HG03432 (cell line): ENCODE measurements around the gene TBXAS1.

Source experiments
- ATAC-seq: cut with Tn5 transposase; IDR thresholded peaks from one replicate; pipeline ENCODE4 v1.9.1; 2021; ENCODE audit warnings: mild to moderate bottlenecking, moderate library complexity; ENCODE audit not compliant: unreplicated experiment

TBXAS1 gene

GRCh38 chr7:139995017-139995915 lies 166.2 kb downstream of the TBXAS1 start:
- ATAC-seq, result no peak

- ATAC-seq, result no peak
Measured at GRCh38 chr7:139998572-139998971, 169.5 kb downstream of the TBXAS1 start.

GRCh38 chr7:139999516-139999915 lies 170.5 kb downstream of the TBXAS1 start:
- ATAC-seq, result no peak

GRCh38 chr7:140000666-140001268 lies 171.7 kb downstream of the TBXAS1 start:
- no peak for ATAC-seq

- ATAC-seq, result no peak
Measured at GRCh38 chr7:140003913-140004382, 174.9 kb downstream of the TBXAS1 start.

- no peak for ATAC-seq
Measured at GRCh38 chr7:140004672-140005071, 175.6 kb downstream of the TBXAS1 start.

GRCh38 chr7:140005341-140005740 lies 176.3 kb downstream of the TBXAS1 start:
- ATAC-seq, result no peak

- ATAC-seq, result no peak
Measured at GRCh38 chr7:140005754-140006503, 176.9 kb downstream of the TBXAS1 start.

GRCh38 chr7:140006600-140006999 lies 177.5 kb downstream of the TBXAS1 start:
- ATAC-seq, result no peak

GRCh38 chr7:140007051-140007690 lies 178.1 kb downstream of the TBXAS1 start:
- ATAC-seq, result no peak

- no peak for ATAC-seq
Measured at GRCh38 chr7:140008755-140009610, 179.9 kb downstream of the TBXAS1 start.

- ATAC-seq, result no peak
Measured at GRCh38 chr7:140009735-140010134, 180.7 kb downstream of the TBXAS1 start.

- ATAC-seq, result no peak
Measured at GRCh38 chr7:140010194-140010895, 181.3 kb downstream of the TBXAS1 start.

- no peak for ATAC-seq
Measured at GRCh38 chr7:140013676-140014075, 184.6 kb downstream of the TBXAS1 start.

GRCh38 chr7:140014123-140014522 lies 185.1 kb downstream of the TBXAS1 start:
- no peak for ATAC-seq

GRCh38 chr7:140015471-140015970 lies 186.5 kb downstream of the TBXAS1 start:
- no peak for ATAC-seq

- ATAC-seq, result no peak
Measured at GRCh38 chr7:140016540-140016939, 187.5 kb downstream of the TBXAS1 start.

GRCh38 chr7:140017034-140017433 lies 188.0 kb downstream of the TBXAS1 start:
- no peak for ATAC-seq

- no peak for ATAC-seq
Measured at GRCh38 chr7:140017543-140017942, 188.5 kb downstream of the TBXAS1 start.
